ENCODE results near the gene APMAP.

The APMAP gene

DNA sequence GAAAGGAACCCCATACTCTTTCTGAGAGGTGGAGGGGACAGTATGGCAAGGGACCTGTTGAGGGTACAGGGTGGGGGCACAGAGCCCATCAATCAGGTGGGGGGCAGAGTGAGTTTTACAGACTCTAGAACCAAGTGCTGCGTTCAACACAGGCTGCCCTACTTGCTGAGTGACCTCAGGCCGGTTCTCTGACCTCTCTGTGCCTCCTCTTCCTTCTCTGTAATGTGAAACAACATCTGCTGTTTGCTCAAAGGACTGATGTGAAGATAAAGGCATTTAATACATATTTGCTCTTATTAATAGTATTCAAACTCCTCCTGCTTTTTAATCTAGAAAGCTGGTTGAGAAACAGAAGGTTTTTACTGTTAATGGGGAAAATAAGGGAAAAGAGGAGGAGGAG, 25.9 kb upstream of the APMAP start:
- TF ChIP-seq GATA3 (IDR thresholded peaks at IDR 0.05; ENCODE audit: low read depth, low read length) (no peak), GATA2 (IDR thresholded peaks at IDR 0.05; ENCODE audit: low read depth, low read length) (no peak)

DNA sequence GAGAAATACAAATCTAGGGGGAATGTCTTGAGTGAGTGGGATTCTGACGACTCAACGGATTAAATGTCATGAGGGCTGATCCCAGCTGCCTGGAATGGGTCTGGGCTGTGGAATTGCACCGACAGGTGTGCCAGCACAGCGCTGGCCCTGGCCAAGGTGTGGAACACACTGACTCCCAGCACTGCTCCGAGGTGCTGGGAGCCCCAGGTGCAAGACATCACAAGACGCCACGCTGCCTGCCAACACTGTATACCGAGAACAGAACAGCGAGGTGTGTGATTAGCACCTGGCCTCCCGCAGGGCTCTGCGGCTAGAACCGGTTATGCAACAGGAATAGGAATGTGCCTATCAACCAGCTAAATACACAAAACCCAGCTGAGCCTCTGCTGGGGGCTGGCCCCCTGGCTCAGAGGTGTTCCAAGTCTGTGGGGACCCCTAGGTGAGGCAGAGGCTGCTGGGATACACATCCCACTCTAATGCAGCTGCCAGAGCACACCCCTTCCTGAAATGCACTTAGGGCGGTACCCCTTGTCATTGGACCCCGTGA, 24.8 kb upstream of the APMAP start:
- no peak for TF ChIP-seq GATA3 (IDR thresholded peaks at IDR 0.05; ENCODE audit: low read depth, low read length)
- no peak for TF ChIP-seq GATA2 (IDR thresholded peaks at IDR 0.05; ENCODE audit: low read depth, low read length)

DNA sequence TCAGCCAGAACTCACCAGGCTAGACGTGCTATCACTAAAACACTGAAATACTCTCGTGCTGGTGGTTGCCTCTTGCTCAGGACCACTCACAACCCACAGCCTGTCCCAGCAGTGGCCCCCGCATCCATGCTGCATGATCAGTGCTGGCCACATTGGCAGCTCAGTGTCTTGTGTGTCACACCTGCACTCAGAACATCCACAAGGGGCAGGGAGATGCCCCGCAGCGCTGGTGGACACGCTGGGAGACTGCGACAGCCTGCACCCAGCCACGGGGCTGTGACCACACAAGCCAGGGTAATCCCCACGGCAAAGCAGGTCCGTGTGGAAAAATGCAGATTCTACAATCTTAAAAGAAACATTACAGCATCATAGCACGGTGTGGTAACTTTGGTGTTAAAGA, 23.9 kb upstream of the APMAP start:
- TF ChIP-seq GATA3 (IDR thresholded peaks at IDR 0.05; ENCODE audit: low read depth, low read length) (no peak), GATA2 (IDR thresholded peaks at IDR 0.05; ENCODE audit: low read depth, low read length) (no peak)

DNA sequence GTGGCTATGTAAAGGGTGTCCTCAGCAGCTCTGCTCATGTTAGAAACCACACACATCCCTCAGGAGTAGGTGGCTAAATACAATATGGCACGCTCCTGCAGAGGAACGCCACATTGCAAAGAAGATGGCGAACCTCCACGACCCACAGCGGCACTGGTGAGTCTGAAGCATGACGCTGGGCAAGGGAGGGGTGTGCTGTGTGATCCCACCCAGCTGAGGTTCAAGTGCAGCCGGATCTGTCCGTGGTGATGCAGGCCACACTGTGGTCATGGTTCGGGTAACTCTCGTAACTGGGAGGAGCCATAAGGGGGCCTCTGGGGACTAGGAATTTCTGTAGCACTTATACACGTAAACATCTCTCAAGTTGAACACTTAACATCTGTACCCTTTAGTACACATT, 23.4 kb upstream of the APMAP start:
- no peak for TF ChIP-seq GATA2 (IDR thresholded peaks at IDR 0.05; ENCODE audit: low read depth, low read length)
- no peak for TF ChIP-seq GATA3 (IDR thresholded peaks at IDR 0.05; ENCODE audit: low read depth, low read length)

DNA sequence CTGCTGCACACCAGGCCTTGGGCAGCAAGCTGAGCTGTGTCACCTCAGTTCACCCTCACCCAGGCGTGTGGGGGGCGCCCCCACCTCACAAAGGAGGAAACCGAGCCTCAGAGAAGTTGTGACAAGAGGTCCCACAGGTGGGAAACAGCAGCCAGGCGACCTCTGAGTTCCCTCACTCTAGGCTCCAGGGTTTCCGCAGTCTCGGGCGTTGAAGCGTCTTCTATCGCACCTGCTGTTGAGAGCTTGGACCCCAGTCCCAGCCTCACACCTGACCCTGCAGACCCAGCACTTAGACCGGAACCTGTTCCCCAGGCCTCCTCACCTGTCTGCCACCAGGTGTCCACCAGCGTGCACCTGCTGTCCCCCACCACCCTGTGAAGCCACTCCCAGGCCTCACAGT, 22.3 kb upstream of the APMAP start:
- no peak for TF ChIP-seq GATA2 (IDR thresholded peaks at IDR 0.05; ENCODE audit: low read depth, low read length)
- no peak for TF ChIP-seq GATA3 (IDR thresholded peaks at IDR 0.05; ENCODE audit: low read depth, low read length)

DNA sequence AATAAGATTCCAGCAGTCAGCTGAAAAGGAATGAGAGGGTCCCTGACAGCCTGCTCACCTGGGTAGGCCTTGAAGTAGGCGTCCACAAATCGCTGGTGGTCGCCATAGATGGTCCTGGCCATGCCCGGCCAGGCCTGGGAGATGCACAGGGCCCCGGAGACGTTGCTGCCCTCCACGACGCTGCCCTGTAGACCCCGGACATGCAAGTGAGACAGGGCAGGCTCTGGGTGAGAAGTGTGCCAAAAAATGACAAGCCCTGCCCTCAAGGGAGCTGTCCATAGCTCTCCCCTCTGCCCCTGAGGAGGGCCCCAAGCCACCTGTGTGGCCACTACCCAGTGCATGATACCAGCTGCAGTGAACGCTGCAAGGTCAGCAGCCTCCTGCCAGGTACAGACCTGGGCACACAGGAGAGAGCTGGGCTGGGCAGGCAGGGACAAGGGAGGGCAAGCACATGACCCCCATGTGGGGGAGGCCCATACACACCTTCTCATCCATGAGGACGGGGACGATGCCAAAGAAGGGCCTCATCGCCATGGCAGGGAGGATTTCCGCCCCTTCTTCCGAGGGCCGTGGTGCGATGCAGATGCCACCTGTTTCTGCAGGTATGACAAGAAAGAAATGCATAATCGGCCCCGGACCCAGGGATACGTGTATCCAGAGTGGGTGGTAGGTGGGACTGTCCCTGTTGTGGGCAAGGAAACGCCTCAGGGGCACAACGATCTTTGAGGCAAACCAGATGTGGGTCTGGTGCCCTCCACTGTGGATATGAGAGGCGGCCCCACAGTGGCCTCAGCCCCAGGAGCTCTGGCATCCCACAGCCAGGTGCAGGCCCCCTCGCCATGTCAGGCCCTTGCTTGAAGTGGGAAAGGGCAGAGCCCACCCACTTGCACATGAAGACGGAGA, 21.2 kb upstream of the APMAP start:
- TF ChIP-seq GATA3 (IDR thresholded peaks at IDR 0.05; ENCODE audit: low read depth, low read length) (no peak), GATA2 (IDR thresholded peaks at IDR 0.05; ENCODE audit: low read depth, low read length) (no peak)

DNA sequence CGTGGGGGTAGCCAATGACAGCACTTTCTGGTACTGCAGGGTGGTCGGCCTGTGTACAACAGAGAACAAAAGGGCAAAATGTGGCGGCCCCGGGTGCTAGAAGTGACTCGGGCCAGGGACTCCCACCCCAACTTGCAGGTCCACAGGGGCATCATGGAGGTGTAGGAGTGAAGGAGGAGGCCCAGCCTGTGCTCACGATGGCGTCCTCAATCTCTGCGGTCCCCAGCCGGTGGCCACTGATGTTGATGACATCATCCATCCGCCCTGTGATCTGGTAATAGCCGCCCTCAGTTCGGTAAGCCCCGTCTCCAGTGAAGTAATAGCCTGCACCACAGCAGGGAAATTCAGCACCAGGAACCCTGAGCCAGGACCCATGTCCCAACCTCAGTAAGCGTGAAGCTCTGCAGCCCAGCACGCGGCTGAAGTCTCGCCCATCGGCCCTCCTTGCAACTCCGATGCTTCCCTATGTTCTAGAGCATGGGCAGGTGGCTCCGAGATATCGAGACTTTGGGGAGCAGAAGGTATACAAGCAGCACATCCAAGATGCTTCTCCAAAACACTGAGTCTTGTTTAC, 20.2 kb upstream of the APMAP start:
- TF ChIP-seq GATA2 (IDR thresholded peaks at IDR 0.05; ENCODE audit: low read depth, low read length): no peak
- no peak for TF ChIP-seq GATA3 (IDR thresholded peaks at IDR 0.05; ENCODE audit: low read depth, low read length)

DNA sequence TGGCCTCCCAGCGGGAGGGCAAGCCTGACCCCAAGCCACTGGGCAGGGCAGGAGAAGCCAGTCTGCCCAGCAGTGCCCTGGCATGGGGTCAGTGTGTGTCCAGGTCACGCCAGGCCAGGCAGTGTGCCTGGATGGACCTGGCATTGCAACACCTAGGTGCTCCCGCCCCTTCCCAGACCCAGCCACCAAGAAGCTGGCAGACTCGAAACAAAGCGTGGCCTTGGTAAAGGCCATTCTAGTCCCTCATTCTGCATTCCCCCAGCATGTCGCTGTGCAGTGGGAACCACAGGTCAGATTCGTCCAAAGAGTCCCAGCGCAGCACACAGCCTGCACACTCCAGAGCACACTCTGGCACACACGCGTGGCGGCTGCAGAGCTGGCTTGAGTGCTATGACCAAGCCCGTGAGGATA, 19.3 kb upstream of the APMAP start:
- no peak for TF ChIP-seq GATA3 (IDR thresholded peaks at IDR 0.05; ENCODE audit: low read depth, low read length)
- no peak for TF ChIP-seq GATA2 (IDR thresholded peaks at IDR 0.05; ENCODE audit: low read depth, low read length)

DNA sequence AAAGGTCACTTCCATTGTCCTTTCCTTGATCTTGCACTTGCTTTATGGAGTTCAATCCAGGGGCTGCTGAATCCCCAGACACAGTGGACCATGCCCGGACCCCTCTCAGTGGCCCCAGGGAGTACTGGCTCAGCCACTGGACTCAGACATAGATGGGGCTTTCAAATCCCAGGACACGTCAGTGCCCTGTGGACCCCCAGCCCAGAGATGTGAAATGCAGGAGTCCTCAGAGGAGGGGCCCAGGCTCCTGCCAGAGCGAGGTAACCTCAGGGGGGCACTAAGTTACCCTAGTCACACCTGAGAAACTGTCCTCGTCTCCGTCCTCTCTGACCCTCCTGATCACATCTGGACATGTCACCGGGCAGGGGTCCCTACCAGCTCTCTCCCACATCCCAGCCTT, 18.7 kb upstream of the APMAP start:
- no peak for TF ChIP-seq GATA2 (IDR thresholded peaks at IDR 0.05; ENCODE audit: low read depth, low read length)
- TF ChIP-seq GATA3 (IDR thresholded peaks at IDR 0.05; ENCODE audit: low read depth, low read length): no peak

DNA sequence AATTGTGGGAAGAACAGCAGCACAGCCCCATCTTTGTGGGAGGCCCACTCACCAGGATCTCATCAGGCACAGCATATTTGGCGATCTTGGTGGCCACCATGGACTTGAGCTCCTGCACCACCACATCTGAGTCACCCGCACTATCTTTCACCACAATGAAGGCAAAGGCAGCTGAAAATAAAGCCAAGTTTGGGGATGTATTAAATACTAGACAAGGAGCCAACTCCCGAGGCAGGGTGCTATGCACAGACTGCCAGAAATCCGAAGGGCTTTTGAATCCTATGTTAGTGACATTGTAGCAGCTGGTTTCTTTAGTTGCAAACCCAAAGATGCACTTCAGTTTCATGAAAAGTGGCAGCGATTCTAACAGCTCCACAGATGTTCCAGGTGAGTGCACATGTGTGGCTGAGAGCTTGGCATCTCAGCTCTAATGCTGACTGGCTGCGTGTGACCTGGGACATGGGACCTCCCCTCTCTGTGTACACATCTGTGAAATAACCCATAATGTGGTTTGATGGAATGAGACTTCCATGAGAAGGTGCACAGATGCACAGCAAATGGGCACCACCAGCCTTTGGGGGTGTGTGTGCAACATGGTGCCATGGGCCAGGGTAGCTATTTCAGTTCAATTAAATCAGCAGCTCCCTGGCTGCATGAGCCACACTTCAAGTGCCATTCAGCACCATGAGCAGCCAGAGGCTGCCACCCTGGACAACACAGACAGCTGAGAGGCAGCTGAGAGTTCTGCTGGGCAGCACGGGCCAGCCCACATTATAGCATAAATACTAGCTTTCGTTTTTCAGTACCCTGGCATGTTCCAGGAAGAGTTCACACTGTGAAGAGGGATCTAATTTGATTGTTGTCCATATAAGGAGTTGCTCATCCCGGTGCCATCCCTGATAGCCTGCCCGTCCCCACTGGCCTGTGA, 16.9 kb upstream of the APMAP start:
- no peak for TF ChIP-seq GATA3 (IDR thresholded peaks at IDR 0.05; ENCODE audit: low read depth, low read length)

DNA sequence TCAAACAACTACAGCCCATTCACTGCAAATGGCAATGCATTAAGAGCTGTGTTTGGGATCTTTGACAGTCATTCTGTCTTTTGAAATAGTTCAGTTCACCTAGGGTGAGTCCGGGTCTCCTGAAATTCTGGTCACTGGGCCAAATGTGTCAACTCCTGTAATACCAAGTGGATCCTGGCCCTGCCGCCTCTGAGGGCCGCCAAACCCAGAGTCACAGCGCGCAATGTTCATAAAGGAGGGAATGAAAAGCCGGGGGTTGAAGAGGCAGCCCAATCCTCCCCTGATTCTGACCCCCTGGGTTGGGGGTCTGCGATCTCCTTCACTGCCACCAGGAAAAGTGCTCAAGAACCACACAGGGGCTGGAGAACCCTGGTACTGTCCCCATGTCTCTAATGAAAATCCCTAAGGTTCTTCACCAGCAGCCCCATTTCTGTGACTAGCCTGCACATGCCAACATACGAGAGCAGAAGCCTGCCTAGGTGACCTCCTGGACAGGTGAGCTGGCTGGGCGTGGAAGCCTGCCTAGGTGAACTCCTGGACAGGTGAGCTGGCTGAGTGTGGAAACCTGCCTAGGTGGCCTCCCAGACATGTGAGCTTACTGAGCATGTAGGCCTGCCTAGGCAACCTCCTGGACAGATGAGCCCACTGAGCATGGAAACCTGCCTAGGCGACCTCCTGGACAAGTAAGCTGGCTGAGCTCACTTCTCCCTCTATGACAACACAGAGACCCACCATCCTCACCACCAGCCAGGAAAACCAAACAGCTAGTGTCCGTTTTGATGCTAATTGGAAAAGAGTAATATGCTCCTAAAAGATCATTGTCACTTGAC, 16.1 kb upstream of the APMAP start:
- TF ChIP-seq GATA3 (IDR thresholded peaks at IDR 0.05; ENCODE audit: low read depth, low read length) (no peak), GATA2 (IDR thresholded peaks at IDR 0.05; ENCODE audit: low read depth, low read length) (no peak)

DNA sequence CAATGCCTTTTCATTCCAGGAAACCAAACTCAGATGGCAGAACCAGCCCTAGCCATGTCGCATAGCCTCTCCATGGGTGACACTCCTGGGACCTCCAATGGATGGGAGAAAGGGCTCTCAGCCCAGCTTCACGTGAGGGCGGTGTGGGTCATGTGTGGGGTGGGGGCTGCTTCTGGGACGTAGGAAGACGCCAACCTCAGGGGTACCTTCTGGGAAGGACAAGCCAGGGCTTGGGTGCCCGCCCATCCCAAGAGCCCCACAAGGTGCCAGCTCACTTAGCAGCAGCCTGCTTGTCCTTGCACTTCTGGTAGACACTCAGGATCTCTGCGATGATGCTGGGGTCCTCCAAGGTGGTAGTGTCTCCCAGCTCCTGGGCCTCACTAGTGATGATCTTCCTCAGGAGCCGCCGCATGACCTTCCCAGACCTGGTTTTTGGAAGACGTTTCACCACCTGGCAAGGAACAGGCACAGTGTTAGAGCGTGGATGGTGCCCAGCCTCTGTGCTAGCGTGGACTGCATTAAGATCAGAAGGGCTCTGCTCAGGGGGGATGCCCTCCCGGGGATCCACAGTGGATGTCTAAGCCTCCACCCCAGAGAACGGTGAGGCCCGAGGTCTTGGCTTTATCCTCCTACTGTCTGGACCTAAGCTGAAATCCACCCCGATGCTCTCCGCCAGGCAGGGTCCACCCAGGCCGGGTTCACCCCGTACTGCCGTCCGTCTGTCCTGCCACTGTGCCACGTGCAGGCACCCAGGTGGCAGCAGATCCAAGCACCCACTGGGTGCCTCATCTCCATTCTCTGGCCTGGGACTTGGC, 15.1 kb upstream of the APMAP start:
- TF ChIP-seq GATA3 (IDR thresholded peaks at IDR 0.05; ENCODE audit: low read depth, low read length) (no peak), GATA2 (IDR thresholded peaks at IDR 0.05; ENCODE audit: low read depth, low read length) (no peak)

Measured in SH-SY5Y (cell line).